Body of pancreas (tissue), 4 donors: Measurements from ENCODE around the gene ZNF486. TPM values are rescaled to one million over a fixed set of nuclear protein-coding genes. Genes with fewer than 3 reads are reported as not detected.

Source experiments
- ATAC-seq: fragments of 150-250 bp; one replicate; pipeline ENCODE4 v1.9.1; 2016
- DNase-seq, 4 donors: peaks; one replicate each; pipeline ENCODE4 v3.0.0-alpha.2; 2019
- H3K27ac ChIP-seq, 4 donors: fragments of 200-600 bp; sonication (generic); 1 replicate in 3 of 4; 2 replicates in 1 of 4; pipeline versions ENCODE4 v1.5.1 to v1.6.1; 2016 to 2019; ENCODE audit warnings: mild to moderate bottlenecking in 1 of 4, mixed read lengths in 1 of 4, moderate library complexity in 1 of 4
- H3K27me3 ChIP-seq, 2 donors: fragments of 200-600 bp; sonication (generic); one replicate each; pipeline ENCODE4 v1.6.0; 2016; ENCODE audit warnings: mild to moderate bottlenecking in 1 of 2
- H3K36me3 ChIP-seq, 2 donors: fragments of 200-600 bp; sonication (generic); replicated peaks in 1 of 2; 2 replicates each; pipeline ENCODE4 v1.5.1; 2016; ENCODE audit warnings: low read depth in 2 of 2; ENCODE audit not compliant: insufficient read depth in 1 of 2
- H3K4me1 ChIP-seq: fragments of 200-600 bp; sonication (generic); one replicate; pipeline ENCODE4 v1.6.0; 2016
- H3K4me3 ChIP-seq, 2 donors: fragments of 200-600 bp; sonication (generic); 1 replicate in 1 of 2; 2 replicates in 1 of 2; pipeline ENCODE4 v1.5.1; 2016 to 2019
- H3K9me3 ChIP-seq, 3 donors: fragments of 200-600 bp; sonication (generic); 1 replicate in 2 of 3; 2 replicates in 1 of 3; pipeline ENCODE4 v1.5.1; 2016
- POLR2A ChIP-seq, 3 donors: fragments of 450-650 bp; IDR thresholded peaks; one replicate each; pipeline ENCODE4 v1.6.1; 2016; ENCODE audit warnings: antibody characterized with exemption in 3 of 3, mild to moderate bottlenecking in 2 of 3
- WGBS, 2 donors: methylation state at CpG; one replicate each; pipeline ENCODE4 v1.1.5; 2017; 5-methylcytosine and 5-hydroxymethylcytosine counted together
- intact Hi-C: fragments of 100-400 bp; cut with DNase I; formaldehyde crosslinking; loops from one replicate; pipeline ENCODE4 v1.15.1; 2023
- total RNA-seq, 2 donors: library from RNA; depleted of rRNA; stranded (reverse); fragments of >200 nt; gene quantifications; one replicate each; pipeline ENCODE4 v1.1.0, GENCODE V29; 2016
- TF ChIP-seq, protein P1 (sequence below), 7 experiments: fragments of 450-650 bp in 4 of 7; fragments of 200-600 bp in 3 of 7; sonication (generic) in 3 of 7; IDR thresholded peaks; one replicate each; pipeline ENCODE4 v1.5.1; 2016 to 2019; ENCODE audit warnings: antibody characterized with exemption in 7 of 7

Gene ZNF486
- total RNA-seq, 2 donors from 2014 or later: 3.0 to 6.2 TPM

DNA sequence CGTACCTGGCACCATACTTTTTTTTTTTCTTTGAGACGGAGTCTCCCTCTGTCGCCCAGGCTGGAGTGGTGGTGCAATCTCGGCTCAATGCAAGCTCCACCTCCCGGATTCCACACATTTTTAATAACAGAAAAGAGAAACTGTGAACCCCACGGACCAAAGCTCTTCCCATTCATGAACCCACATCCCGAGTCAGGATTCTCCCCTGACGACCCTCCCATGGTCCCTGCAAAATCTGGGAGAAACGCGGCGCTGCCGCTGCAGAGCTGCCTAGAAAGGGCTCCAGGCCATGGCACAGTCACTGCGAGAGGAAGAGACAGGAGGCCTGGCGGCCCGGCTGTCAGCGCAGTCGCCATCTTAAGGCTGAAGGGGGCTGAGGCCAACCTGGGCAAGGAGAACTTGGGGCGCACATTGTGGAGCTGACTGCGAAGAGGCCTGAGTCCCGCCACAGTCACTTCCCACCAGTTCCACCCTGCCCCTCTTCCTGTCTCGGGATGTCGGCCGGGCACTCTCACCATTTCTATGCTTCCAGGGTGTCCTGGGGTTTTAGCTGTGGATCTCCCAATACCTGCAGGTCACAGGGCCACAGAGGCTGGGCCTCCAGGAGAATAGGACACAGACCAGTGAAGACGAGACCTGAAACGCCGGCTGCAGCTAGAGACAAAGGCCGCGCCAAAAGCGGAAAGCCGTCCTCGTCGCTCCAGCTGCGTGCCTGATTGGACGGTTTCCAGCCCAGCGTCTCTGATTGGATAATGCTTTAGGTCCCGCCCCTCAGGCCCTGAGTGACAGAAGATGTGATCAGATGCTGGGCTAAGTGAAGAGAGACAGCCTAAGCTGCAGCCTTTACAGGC lies 71.0 kb downstream of the ZNF486 start:
- H3K4me3 ChIP-seq: peak overlapping the region; percentile 37 to 81
- peaks cover 10% of the 10 kb centered on the region for H3K4me1 ChIP-seq
- WGBS, 2 donors: 0 to 3% methylated on average over 21 to 36 of the region's 36 CpGs
- H3K27me3 ChIP-seq: no peaks in the 10 kb centered on the region
- ATAC-seq (peak; percentile 97), DNase-seq (peak; percentile 94 to 97 (median 94))
- no peaks in the 10 kb centered on the region for H3K36me3 ChIP-seq
- intact Hi-C loops: no loop called here
- TF ChIP-seq, protein P1, sequence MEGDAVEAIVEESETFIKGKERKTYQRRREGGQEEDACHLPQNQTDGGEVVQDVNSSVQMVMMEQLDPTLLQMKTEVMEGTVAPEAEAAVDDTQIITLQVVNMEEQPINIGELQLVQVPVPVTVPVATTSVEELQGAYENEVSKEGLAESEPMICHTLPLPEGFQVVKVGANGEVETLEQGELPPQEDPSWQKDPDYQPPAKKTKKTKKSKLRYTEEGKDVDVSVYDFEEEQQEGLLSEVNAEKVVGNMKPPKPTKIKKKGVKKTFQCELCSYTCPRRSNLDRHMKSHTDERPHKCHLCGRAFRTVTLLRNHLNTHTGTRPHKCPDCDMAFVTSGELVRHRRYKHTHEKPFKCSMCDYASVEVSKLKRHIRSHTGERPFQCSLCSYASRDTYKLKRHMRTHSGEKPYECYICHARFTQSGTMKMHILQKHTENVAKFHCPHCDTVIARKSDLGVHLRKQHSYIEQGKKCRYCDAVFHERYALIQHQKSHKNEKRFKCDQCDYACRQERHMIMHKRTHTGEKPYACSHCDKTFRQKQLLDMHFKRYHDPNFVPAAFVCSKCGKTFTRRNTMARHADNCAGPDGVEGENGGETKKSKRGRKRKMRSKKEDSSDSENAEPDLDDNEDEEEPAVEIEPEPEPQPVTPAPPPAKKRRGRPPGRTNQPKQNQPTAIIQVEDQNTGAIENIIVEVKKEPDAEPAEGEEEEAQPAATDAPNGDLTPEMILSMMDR (IDR thresholded peaks at IDR 0.05): peak in 6 of 7 experiments; percentile 17 to 55 (median 37)
- peak in 1 of 3 donors; percentile 55 for TF ChIP-seq POLR2A (IDR thresholded peaks at IDR 0.05)
- no peaks in the 10 kb centered on the region for H3K9me3 ChIP-seq
- H3K27ac ChIP-seq: peak overlapping the region; percentile 63 to 77 (median 68)

DNA sequence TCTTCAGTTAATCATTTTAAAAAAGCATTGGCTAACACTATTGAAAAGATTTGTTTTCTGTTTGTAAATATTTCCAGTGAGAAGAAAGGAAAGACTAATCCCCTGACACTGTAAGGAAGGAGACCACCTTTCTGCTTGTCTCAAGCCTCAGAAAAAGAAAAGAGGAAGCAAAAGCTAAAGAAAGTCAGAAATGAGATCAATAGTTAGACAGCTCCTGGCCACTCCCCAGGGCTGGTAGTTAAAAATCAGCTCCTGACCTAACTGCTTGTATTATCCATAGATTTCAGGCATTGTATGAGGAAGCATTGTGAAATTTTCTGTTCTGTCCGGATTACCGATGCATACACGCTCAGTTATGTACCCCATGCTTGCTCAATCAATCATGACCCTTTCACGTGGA lies 76.6 kb downstream of the ZNF486 start:
- Histone ChIP-seq H3K4me1 (peaks cover 6% of the 10 kb centered on the region), H3K27me3 (no peaks in the 10 kb centered on the region), H3K9me3 (no peaks in the 10 kb centered on the region), H3K36me3 (no peaks in the 10 kb centered on the region), H3K4me3 (no peak overlapping the region), H3K27ac (peak overlapping the region in 1 of 4 donors; percentile 16)
- 58 to 71% methylated on average over 4 of the region's 4 CpGs for WGBS, 2 donors
- TF ChIP-seq, protein P1 (IDR thresholded peaks at IDR 0.05): no peak
- TF ChIP-seq POLR2A (IDR thresholded peaks at IDR 0.05): no peak
- intact Hi-C loops: no loop called here
- no peak for DNase-seq
- no peak for ATAC-seq

GRCh38 chr19:20244356-20244755 lies 77.3 kb downstream of the ZNF486 start:
- no peak overlapping the region for H3K4me3 ChIP-seq
- 77 to 88% methylated on average over 3 of the region's 3 CpGs for WGBS, 2 donors
- ATAC-seq (no peak), DNase-seq (no peak)
- H3K27me3 ChIP-seq: no peaks in the 10 kb centered on the region
- intact Hi-C loops: no loop called here
- no peak overlapping the region for H3K27ac ChIP-seq
- no peaks in the 10 kb centered on the region for H3K9me3 ChIP-seq
- H3K36me3 ChIP-seq: no peaks in the 10 kb centered on the region
- H3K4me1 ChIP-seq: peaks cover 6% of the 10 kb centered on the region
- TF ChIP-seq POLR2A (IDR thresholded peaks at IDR 0.05): no peak
- TF ChIP-seq, protein P1 (IDR thresholded peaks at IDR 0.05): no peak

DNA sequence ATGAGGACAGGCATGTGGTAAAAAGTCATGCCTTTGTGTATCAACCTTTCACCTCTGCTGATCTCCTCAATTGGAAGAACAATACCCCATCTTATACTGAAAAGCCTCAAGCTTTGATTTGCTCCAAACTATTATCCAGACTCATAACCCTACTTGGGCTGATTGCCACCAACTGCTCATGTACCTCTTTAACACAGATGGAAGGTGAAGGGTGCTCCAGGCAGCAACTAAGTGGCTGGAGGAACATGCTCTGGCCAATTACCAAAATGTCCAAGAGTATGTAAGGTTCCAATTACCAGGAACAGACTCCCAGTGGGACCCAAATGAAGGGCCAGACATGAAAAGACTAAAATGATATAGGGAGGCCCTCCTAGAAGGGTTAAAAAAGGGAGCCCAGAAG lies 78.3 kb downstream of the ZNF486 start:
- Histone ChIP-seq H3K9me3 (no peaks in the 10 kb centered on the region), H3K27ac (no peak overlapping the region), H3K4me3 (no peak overlapping the region), H3K4me1 (peaks cover 9% of the 10 kb centered on the region), H3K36me3 (no peaks in the 10 kb centered on the region), H3K27me3 (no peaks in the 10 kb centered on the region)
- TF ChIP-seq, protein P1 (IDR thresholded peaks at IDR 0.05): no peak
- TF ChIP-seq POLR2A (IDR thresholded peaks at IDR 0.05): no peak
- DNase-seq (no peak), ATAC-seq (no peak)
- intact Hi-C loops: no loop called here
